ENCODE results near the gene PABPC4L. TPM values are rescaled to one million over a fixed set of nuclear protein-coding genes. Genes with fewer than 3 reads are reported as not detected.
A peak's percentile ranks its signal among the peaks of the same experiment; 100 is the strongest.
"Not testable (repeated sequence)": the region's sequence is repeated elsewhere in the genome, so short reads cannot be mapped to it uniquely, and the experiment has no call there.

The PABPC4L gene
- 2.2 and 2.6 TPM in 2 replicates for total RNA-seq (ENCODE audit: low replicate concordance)

DNA sequence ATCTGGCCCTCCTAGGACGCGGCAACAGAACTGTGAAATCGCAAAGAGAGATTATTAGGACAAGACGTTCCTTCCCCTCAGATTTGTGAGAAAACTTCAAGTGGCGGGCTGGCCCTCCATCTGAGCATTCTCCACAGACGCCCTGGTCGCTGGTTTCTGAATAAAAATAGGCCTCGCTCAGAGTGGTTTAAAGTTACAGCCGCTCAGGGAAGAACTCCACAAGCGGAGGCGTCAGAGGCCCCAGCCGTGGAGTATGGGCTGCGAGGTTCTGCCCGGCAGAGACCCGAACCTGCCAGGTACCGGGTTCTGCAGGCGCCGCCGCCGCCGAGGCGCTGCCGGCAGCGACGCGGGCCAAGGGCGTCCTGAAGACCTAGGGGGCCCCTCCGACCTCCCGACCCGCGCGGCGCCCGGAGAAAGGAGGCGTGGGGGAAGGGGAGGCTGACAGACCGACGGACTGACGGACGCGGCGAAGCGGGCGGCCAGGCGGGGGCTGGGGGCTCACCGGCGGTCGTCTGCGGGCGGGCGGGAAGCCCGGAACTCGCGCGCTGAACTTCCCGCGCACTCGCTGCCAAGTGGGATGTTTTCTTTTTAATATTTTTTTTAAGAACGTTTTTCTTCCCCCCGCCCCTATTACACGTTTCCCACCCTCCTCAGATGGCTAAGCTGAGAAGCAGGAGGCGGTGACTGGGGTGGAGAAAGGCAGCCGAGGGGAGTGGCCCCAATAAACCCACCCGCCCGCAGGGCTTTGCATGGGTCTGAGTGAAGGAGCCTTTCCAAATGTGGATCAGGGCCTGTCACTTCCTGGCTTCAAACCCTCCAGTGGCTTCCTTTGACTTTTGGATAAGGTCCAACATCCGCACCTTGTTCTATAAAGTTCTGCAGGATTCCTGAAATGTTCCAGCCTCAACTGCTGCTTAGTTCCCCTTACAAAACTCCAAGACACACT, at the start of gene PABPC4L:
Gene PABPC4L (minus strand): TSS at position 574 of the 946 bp plus-strand sequence. CDS start 770 bp downstream, outside the sequence.
- TF ChIP-seq, protein P1, sequence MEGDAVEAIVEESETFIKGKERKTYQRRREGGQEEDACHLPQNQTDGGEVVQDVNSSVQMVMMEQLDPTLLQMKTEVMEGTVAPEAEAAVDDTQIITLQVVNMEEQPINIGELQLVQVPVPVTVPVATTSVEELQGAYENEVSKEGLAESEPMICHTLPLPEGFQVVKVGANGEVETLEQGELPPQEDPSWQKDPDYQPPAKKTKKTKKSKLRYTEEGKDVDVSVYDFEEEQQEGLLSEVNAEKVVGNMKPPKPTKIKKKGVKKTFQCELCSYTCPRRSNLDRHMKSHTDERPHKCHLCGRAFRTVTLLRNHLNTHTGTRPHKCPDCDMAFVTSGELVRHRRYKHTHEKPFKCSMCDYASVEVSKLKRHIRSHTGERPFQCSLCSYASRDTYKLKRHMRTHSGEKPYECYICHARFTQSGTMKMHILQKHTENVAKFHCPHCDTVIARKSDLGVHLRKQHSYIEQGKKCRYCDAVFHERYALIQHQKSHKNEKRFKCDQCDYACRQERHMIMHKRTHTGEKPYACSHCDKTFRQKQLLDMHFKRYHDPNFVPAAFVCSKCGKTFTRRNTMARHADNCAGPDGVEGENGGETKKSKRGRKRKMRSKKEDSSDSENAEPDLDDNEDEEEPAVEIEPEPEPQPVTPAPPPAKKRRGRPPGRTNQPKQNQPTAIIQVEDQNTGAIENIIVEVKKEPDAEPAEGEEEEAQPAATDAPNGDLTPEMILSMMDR (IDR thresholded peaks at IDR 0.05; ENCODE audit: insufficient read depth, low read length): no peak
- peak within 1 kb of the TSS; percentile 39 for H3K4me3 ChIP-seq (ENCODE audit: low read depth, low read length)
- peak; percentile 8 for DNase-seq (ENCODE audit: low read depth)

DNA sequence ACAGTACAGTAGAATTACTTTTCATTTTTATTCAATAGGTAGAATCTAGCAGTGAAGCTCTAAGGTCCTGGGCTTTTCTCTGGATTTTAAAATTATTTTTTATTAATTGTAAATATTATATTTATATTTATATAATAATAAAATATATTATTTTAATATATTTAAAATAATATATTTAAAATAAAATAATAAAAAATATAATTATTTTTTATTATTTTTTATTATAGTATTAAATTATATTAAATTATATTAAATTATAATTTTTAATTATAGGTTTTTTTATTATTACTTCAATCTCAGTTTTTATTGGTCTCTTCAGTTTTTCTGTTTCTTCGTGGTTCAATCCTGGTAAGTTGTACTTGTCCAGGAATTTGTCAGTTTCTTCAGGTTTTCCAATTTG, 49.7 kb upstream of the PABPC4L start:
- TF ChIP-seq, protein P1 (IDR thresholded peaks at IDR 0.05; ENCODE audit: insufficient read depth, low read length): no peak
- DNase-seq (ENCODE audit: low read depth): no peak
- H3K4me3 ChIP-seq (ENCODE audit: low read depth, low read length): no peak overlapping the region

GRCh38 chr4:134243742-134244713, 42.4 kb upstream of the PABPC4L start:
- DNase-seq (ENCODE audit: low read depth): no peak
- H3K4me3 ChIP-seq (ENCODE audit: low read depth, low read length): no peak overlapping the region
- TF ChIP-seq, protein P1 (IDR thresholded peaks at IDR 0.05; ENCODE audit: insufficient read depth, low read length): no peak

GRCh38 chr4:134219043-134219442, 17.5 kb upstream of the PABPC4L start:
- H3K4me3 ChIP-seq (ENCODE audit: low read depth, low read length): no peak overlapping the region
- no peak for DNase-seq (ENCODE audit: low read depth)
- TF ChIP-seq, protein P1 (IDR thresholded peaks at IDR 0.05; ENCODE audit: insufficient read depth, low read length): no peak

- H3K4me3 ChIP-seq (ENCODE audit: low read depth, low read length): no peak overlapping the region
- TF ChIP-seq, protein P1 (IDR thresholded peaks at IDR 0.05; ENCODE audit: insufficient read depth, low read length): no peak
- no peak for DNase-seq (ENCODE audit: low read depth)
Measured at GRCh38 chr4:134216411-134216810, 14.8 kb upstream of the PABPC4L start.

- no peak for DNase-seq (ENCODE audit: low read depth)
- TF ChIP-seq, protein P1 (IDR thresholded peaks at IDR 0.05; ENCODE audit: insufficient read depth, low read length): no peak
- H3K4me3 ChIP-seq (ENCODE audit: low read depth, low read length): no peak overlapping the region
Measured at GRCh38 chr4:134215620-134216344, 14.2 kb upstream of the PABPC4L start.

DNA sequence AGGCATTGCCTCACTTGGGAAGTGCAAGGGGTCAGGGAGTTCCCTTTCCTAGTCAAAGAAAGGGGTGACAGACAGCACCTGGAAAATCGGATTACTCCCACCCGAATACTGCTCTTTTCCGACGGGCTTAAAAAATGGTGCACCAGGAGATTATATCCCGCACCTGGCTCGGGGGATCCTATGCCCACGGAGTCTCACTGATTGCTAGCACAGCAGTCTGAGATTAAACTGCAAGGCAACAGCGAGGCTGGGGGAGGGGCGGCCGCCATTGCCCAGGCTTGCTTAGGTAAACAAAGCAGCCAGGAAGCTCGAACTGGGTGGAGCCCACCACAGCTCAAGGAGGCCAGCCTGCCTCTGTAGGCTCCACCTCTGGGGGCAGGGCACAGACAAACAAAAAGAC, 6.4 kb upstream of the PABPC4L start:
- H3K4me3 ChIP-seq (ENCODE audit: low read depth, low read length); DNase-seq (ENCODE audit: low read depth): not testable (repeated sequence)
